GM18909 (cell line): ENCODE results near the gene CTNNA1.

Experiments
- ATAC-seq: cut with Tn5 transposase; IDR thresholded peaks from one replicate; pipeline ENCODE4 v1.9.1; 2021; ENCODE audit warnings: mild to moderate bottlenecking; ENCODE audit not compliant: unreplicated experiment, poor library complexity

CTNNA1 gene

DNA sequence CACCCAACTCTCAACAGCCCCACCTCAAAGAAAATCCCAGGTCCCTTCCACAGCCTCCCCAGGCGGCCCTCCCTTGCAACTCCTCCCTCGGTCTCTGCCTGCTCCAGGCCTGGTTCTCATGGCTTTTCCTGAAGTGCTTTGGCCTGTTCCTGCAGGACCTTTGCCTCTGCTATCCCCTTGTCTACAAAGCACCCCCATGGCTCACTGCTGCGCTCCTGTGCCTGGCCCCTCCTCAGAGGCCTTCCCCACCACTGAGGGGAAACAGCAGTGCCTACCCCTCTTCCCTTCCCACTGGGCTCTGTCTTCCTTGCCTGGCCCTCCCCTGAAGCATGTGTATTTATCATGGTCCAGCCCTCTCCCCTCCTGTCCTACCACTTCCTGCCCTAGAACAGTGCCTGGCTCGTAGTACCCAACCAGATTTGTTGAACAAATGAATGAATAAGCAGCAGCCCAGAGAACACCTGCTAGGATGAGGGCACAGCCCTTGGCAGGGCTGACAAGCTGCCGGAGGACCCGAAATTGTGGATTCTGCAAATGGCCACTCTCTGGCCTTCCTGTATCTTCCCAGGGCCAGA lies 190.5 kb downstream of the CTNNA1 start:
- no peak for ATAC-seq

DNA sequence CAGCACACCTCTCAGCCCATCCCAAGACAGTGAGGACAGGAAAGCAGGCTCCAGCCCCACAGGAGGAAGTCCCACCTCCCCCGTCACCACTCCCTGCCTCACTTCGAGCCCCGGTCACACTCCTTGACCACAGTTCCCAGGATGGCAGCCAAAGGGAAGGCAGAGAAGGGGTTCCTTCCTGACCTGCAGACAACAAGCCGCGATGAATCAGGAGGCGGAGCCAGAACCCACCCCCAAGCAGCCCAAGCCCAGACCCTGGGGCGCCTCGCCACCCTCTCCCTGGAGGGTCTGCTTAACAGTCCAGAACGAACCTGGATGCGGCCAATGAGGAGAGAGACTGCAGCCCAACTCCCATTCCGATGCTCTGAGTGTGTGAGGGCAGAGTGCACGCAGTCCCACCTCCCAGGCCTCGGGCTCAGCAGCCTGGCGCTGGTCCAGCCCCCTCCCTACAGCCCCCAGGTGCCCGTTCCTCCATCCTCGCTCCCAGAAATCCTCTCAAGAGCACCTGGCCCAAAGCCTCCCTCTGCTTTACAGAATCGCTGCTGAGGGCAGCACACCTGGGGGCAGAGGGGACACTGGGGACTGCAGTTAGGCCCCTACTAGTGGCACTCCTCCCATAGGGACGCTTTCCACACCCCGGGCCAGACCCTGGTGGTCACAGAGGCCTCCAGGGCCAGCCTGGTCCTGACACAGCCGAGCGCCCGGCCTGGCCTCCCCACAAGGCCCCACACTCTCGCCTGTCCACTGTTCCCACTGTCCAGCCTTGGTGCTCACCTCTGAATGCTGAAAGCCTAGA lies 191.5 kb downstream of the CTNNA1 start:
- ATAC-seq = no peak

GRCh38 chr5:138945421-138946240 lies 192.4 kb downstream of the CTNNA1 start:
- no peak for ATAC-seq

DNA sequence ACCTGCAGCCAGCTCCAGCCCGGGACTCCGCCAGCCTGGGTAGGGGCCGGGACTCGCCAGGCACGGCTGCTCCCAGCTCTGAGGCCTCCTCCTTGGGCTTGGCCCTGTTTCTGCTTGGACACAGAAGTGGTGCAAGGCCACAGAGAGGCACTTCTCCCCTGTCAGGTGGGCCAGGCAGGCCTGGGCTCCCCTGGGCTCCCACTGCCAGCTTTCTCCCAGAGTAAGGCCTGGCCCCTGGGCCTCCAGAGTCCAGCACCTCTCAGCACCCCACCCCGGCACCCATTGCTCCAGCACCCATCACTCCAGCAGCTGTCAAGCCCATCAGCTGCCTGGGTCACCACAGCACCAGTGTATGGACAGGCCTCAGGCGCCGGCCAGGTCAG lies 193.0 kb downstream of the CTNNA1 start:
- ATAC-seq = no peak

- ATAC-seq = no peak
These were observed 193.8 kb downstream of the CTNNA1 start for GRCh38 chr5:138946831-138947560.

DNA sequence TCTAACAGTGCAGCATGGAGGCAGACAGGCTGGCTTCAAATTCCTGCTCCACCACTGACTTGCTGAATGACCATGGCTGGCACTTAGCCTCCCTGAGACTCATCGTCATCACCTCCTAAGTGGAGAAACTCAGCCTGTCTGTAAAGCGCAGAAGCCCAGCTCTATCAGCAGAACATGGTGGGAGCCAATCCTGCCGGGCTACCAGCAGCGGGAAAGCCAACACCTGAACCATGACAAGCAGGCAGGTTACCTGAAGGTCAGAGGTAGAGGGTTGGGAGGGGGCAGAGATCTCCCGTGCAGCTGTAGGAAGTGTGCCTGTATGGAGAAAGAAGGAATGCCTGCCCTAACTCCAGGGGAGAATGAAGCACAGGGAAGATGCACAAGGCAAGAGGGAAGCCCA lies 194.6 kb downstream of the CTNNA1 start:
- ATAC-seq = no peak

- ATAC-seq = no peak
These were observed 195.4 kb downstream of the CTNNA1 start for GRCh38 chr5:138948471-138949222.

DNA sequence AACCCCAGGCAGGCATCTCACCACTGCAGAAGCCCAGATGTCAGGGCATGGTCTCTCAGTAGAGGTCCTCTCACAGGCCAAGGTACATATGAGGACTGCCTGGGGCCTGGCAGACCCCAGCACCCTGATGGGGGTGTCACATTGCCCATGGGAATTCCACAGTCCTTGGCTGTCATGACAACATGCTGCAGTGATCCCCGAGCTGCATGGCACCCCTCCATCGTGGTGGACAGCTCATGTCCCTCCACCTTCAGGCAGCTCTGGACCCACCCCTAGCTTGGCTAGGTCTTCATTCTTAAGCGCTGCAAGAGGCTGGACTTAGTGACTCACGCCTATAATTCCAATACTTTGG lies 196.0 kb downstream of the CTNNA1 start:
- no peak for ATAC-seq

DNA sequence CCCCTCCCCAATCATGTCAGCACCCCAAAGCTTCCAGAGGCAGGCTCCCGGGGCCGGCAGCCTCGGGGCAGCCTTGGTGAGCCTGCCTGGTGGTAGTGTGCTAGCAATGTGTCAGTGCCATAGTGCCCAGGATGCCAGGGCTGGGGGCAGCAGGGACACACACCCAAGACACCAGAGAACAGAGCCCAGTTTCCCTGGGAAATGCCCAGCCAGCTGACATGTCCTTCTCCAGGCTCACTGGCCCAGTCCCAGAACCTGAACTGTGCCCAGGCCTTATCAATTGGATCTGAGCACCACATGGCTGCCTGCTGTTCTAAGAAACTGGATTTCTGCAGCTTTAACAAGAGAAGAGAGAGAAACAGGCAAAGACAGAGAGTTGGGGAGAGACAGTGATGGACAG lies 196.8 kb downstream of the CTNNA1 start:
- no peak for ATAC-seq

- ATAC-seq = no peak
These were observed 197.3 kb downstream of the CTNNA1 start for GRCh38 chr5:138950421-138951031.

GRCh38 chr5:138951091-138951985 lies 198.1 kb downstream of the CTNNA1 start:
- no peak for ATAC-seq

- ATAC-seq = no peak
These were observed 198.9 kb downstream of the CTNNA1 start for GRCh38 chr5:138951986-138952735.

- ATAC-seq = peak; percentile 17
These were observed 199.7 kb downstream of the CTNNA1 start for GRCh38 chr5:138952962-138953361.

- peak; percentile 71 for ATAC-seq
These were observed 200.4 kb downstream of the CTNNA1 start for GRCh38 chr5:138953387-138954256.

- no peak for ATAC-seq
These were observed 201.2 kb downstream of the CTNNA1 start for GRCh38 chr5:138954257-138955012.

GRCh38 chr5:138955013-138955660 lies 201.9 kb downstream of the CTNNA1 start:
- ATAC-seq = no peak
